ENCODE results near the gene POLD3. TPM values are rescaled to one million over a fixed set of nuclear protein-coding genes. Genes with fewer than 3 reads are reported as not detected.

The POLD3 gene
- 10 to 100 TPM; 13.0 to 14.8 (median 14.3) TPM for total RNA-seq

GRCh38 chr11:74592441-74593362, at the start of gene POLD3:
Gene POLD3, plus strand, starts transcription at chr11:74592582. Its CDS starts 77 bp downstream, at chr11:74592659.
- H3K4me3 ChIP-seq (replicated peaks in 1 of 3) = peak within 1 kb of the TSS; percentile 21 to 85 (median 78)
- no peaks in the 10 kb centered on the region for H3K9me3 ChIP-seq
- intact Hi-C loops (cut with DNase I) = no loop called here
- no peaks in the 10 kb centered on the region for H3K27me3 ChIP-seq
- TF ChIP-seq POLR2A (IDR thresholded peaks at IDR 0.05) = peak in 1 of 2 donors; percentile 69
- no peak for TF ChIP-seq CTCF (IDR thresholded peaks at IDR 0.05)
- H3K36me3 ChIP-seq = peaks cover 0 to 6% of the 10 kb centered on the region in 2 donors
- H3K27ac ChIP-seq = peak within 1 kb of the TSS in 2 of 3 donors; percentile 51 to 58
- peak; percentile 94 to 96 for DNase-seq
- H3K4me1 ChIP-seq = peaks cover 9 to 13% of the 10 kb centered on the region in 2 donors
- 0 to 1% methylated on average over 32 to 63 of the region's 63 CpGs for WGBS, 2 donors

GRCh38 chr11:74543991-74544390, 48.4 kb upstream of the POLD3 start:
- intact Hi-C loops (cut with DNase I) = no loop called here
- Histone ChIP-seq H3K27me3 (no peaks in the 10 kb centered on the region), H3K4me3 (replicated peaks in 1 of 3) (no peak overlapping the region), H3K36me3 (no peaks in the 10 kb centered on the region), H3K9me3 (no peaks in the 10 kb centered on the region), H3K27ac (no peak overlapping the region), H3K4me1 (no peaks in the 10 kb centered on the region)
- peak in 1 of 2 donors; percentile 23 for DNase-seq
- TF ChIP-seq CTCF (IDR thresholded peaks at IDR 0.05) (no peak), POLR2A (IDR thresholded peaks at IDR 0.05) (no peak)
- WGBS, 2 donors = 96 to 100% methylated on average over 1 to 2 of the region's 2 CpGs

- Histone ChIP-seq H3K27ac (no peak overlapping the region), H3K27me3 (no peaks in the 10 kb centered on the region), H3K4me1 (no peaks in the 10 kb centered on the region), H3K36me3 (no peaks in the 10 kb centered on the region), H3K9me3 (no peaks in the 10 kb centered on the region), H3K4me3 (replicated peaks in 1 of 3) (no peak overlapping the region)
- intact Hi-C loops (cut with DNase I) = no loop called here
- DNase-seq = no peak
- 80 to 83% methylated on average over 5 of the region's 5 CpGs for WGBS, 2 donors
- TF ChIP-seq POLR2A (IDR thresholded peaks at IDR 0.05) (no peak), CTCF (IDR thresholded peaks at IDR 0.05) (no peak)
Observed at GRCh38 chr11:74546752-74547151, 45.6 kb upstream of the POLD3 start.

- peak in 1 of 2 donors; percentile 23 for DNase-seq
- Histone ChIP-seq H3K4me3 (replicated peaks in 1 of 3) (no peak overlapping the region), H3K27me3 (no peaks in the 10 kb centered on the region), H3K27ac (no peak overlapping the region), H3K9me3 (no peaks in the 10 kb centered on the region), H3K4me1 (peaks cover 0 to 8% of the 10 kb centered on the region in 2 donors), H3K36me3 (no peaks in the 10 kb centered on the region)
- intact Hi-C loops (cut with DNase I) = no loop called here
- no peak for TF ChIP-seq POLR2A (IDR thresholded peaks at IDR 0.05)
- no peak for TF ChIP-seq CTCF (IDR thresholded peaks at IDR 0.05)
- WGBS, 2 donors = 33 to 53% methylated on average over 4 of the region's 4 CpGs
Observed at GRCh38 chr11:74550991-74551753, 41.2 kb upstream of the POLD3 start.

All from thyroid gland (tissue), 4 donors.